Activated CD4-positive, alpha-beta T cell treated with anti-CD3 and anti-CD28 coated beads, Interleukin-2, amount 50 U/mL, for 1 hour (primary cell): Measurements from ENCODE around the gene ZNF519.

Experiments used
- DNase-seq: peaks from one replicate; pipeline ENCODE4 v3.0.0-alpha.2; 2020

Gene ZNF519

GRCh38 chr18:14092625-14093306, 39.5 kb downstream of the ZNF519 start:
- DNase-seq, result no peak

GRCh38 chr18:14089781-14090180, 42.5 kb downstream of the ZNF519 start:
- DNase-seq, result no peak

GRCh38 chr18:14089191-14089590, 43.0 kb downstream of the ZNF519 start:
- DNase-seq, result no peak

GRCh38 chr18:14086458-14087231, 45.6 kb downstream of the ZNF519 start:
- DNase-seq, result no peak

- DNase-seq, result no peak
These were observed 46.3 kb downstream of the ZNF519 start for GRCh38 chr18:14085770-14086457.

- no peak for DNase-seq
These were observed 57.0 kb downstream of the ZNF519 start for GRCh38 chr18:14075196-14075595.

- no peak for DNase-seq
These were observed 58.0 kb downstream of the ZNF519 start for GRCh38 chr18:14074187-14074586.

- DNase-seq, result no peak
These were observed 78.6 kb downstream of the ZNF519 start for GRCh38 chr18:14053661-14054060.
